UCSD-AML1 (cell line): ENCODE data around the gene SCGB1A1.

Experiments
- DNase-seq: peaks from one replicate; lab custom pipeline; 2025; ENCODE audit not compliant: unreplicated experiment; lab: John Stamatoyannopoulos, UW

SCGB1A1 gene

GRCh38 chr11:62420882-62421281, 2.0 kb downstream of the SCGB1A1 start:
- no peak for DNase-seq

GRCh38 chr11:62421996-62422395, 3.2 kb downstream of the SCGB1A1 start:
- DNase-seq = no peak

- no peak for DNase-seq
These were observed 4.2 kb downstream of the SCGB1A1 start for GRCh38 chr11:62423012-62423411.

- no peak for DNase-seq
These were observed 8.9 kb downstream of the SCGB1A1 start for GRCh38 chr11:62427630-62428233.

GRCh38 chr11:62428871-62429560, 10.2 kb downstream of the SCGB1A1 start:
- DNase-seq = no peak

- DNase-seq = no peak
These were observed 11.6 kb downstream of the SCGB1A1 start for GRCh38 chr11:62430425-62430824.

GRCh38 chr11:62431171-62431901, 12.5 kb downstream of the SCGB1A1 start:
- DNase-seq = no peak

- DNase-seq = no peak
These were observed 13.9 kb downstream of the SCGB1A1 start for GRCh38 chr11:62432695-62433094.

- DNase-seq = no peak
These were observed 14.5 kb downstream of the SCGB1A1 start for GRCh38 chr11:62433141-62433903.

GRCh38 chr11:62433904-62434276, 15.1 kb downstream of the SCGB1A1 start:
- no peak for DNase-seq

- DNase-seq = no peak
These were observed 17.2 kb downstream of the SCGB1A1 start for GRCh38 chr11:62435846-62436660.

- no peak for DNase-seq
These were observed 18.8 kb downstream of the SCGB1A1 start for GRCh38 chr11:62437616-62438015.

- DNase-seq = no peak
These were observed 19.8 kb downstream of the SCGB1A1 start for GRCh38 chr11:62438641-62439040.

- DNase-seq = no peak
These were observed 21.2 kb downstream of the SCGB1A1 start for GRCh38 chr11:62439785-62440602.

- DNase-seq = no peak
These were observed 24.8 kb downstream of the SCGB1A1 start for GRCh38 chr11:62443390-62444235.

- DNase-seq = peak; percentile 55
These were observed 25.5 kb downstream of the SCGB1A1 start for GRCh38 chr11:62444236-62444833.

- DNase-seq = no peak
These were observed 26.0 kb downstream of the SCGB1A1 start for GRCh38 chr11:62444835-62445234.

- no peak for DNase-seq
These were observed 26.5 kb downstream of the SCGB1A1 start for GRCh38 chr11:62445314-62445740.
